Endothelial cell of umbilical vein (primary cell): ENCODE data around the gene KAZALD1. TPM values are rescaled to one million over a fixed set of nuclear protein-coding genes. Genes with fewer than 3 reads are reported as not detected.

Source experiments
- BruUV-seq: library from RNA; stranded (reverse); fragments of 400-500 nt; replicated peaks from 2 replicates; lab custom pipeline; 2021; lab: Mats Ljungman, UMichigan
- CTCF ChIA-PET: fragments of 300-600, 350-600 bp; sonication (Branson Sonifier 250); formaldehyde crosslinking; loops from one replicate; lab custom pipeline; 2021; ENCODE audit warnings: antibody characterized with exemption, inconsistent platforms; lab: Charles Lee
- POLR2A ChIA-PET: fragments of 300-600, 350-600 bp; sonication (Branson Sonifier 250); formaldehyde crosslinking; loops from one replicate; lab custom pipeline; 2021; ENCODE audit warnings: antibody characterized with exemption, inconsistent platforms; lab: Charles Lee
- DNase-seq: peaks from one replicate; pipeline ENCODE4 v3.0.0-alpha.2; 2011; ENCODE audit warnings: low read depth, low spot score
- FAIRE-seq: peaks from 2 replicates; lab custom pipeline; 2011; peaks lifted over from hg19 to GRCh38; lab: Jason Lieb, UNC
- H2AFZ ChIP-seq: 2 replicates; pipeline ENCODE4 v1.6.0; 2012; ENCODE audit warnings: low read depth, low read length, control low read depth, inconsistent platforms
- H3K27ac ChIP-seq: 2 replicates; pipeline ENCODE4 v1.5.1; 2011; ENCODE audit warnings: low read depth, mild to moderate bottlenecking, control low read depth, low read length, moderate library complexity; ENCODE audit not compliant: insufficient read depth
- H3K27me3 ChIP-seq, 2 experiments: 2 replicates each; pipeline versions ENCODE4 v1.6.0 to v1.6.1; 2011; ENCODE audit warnings: low read length in 2 of 2, mixed read lengths in 1 of 2; ENCODE audit not compliant: control insufficient read depth in 2 of 2, insufficient read depth in 2 of 2
- H3K36me3 ChIP-seq, 2 experiments: 2 replicates in 1 of 2; 3 replicates in 1 of 2; pipeline ENCODE4 v1.5.1; 2011; ENCODE audit warnings: low read length in 2 of 2, mild to moderate bottlenecking in 1 of 2, moderate library complexity in 1 of 2; ENCODE audit not compliant: control insufficient read depth in 2 of 2, insufficient read depth in 2 of 2; ENCODE audit errors: extremely low read depth in 1 of 2
- H3K4me1 ChIP-seq: 3 replicates; pipeline ENCODE4 v1.5.1; 2011; ENCODE audit warnings: mild to moderate bottlenecking, low read length; ENCODE audit not compliant: control insufficient read depth, insufficient read depth; ENCODE audit errors: extremely low read depth
- H3K4me2 ChIP-seq: 2 replicates; pipeline ENCODE4 v1.6.1; 2011; ENCODE audit warnings: low read length, control low read depth, mixed read lengths; ENCODE audit not compliant: insufficient read depth
- H3K4me3 ChIP-seq, 3 experiments: fragments of 200-600 bp in 1 of 3; sonication (generic), shearing (Covaris generic) in 1 of 3; replicated peaks in 1 of 3; 2 replicates each; pipeline ENCODE4 v1.5.1; 2011 to 2016; ENCODE audit warnings: control low read depth in 3 of 3, low read length in 3 of 3, mild to moderate bottlenecking in 2 of 3, inconsistent platforms in 1 of 3, low read depth in 1 of 3, moderate library complexity in 1 of 3; ENCODE audit not compliant: insufficient read depth in 1 of 3
- H3K79me2 ChIP-seq: 2 replicates; pipeline ENCODE4 v1.6.0; 2012; ENCODE audit warnings: low read length, inconsistent platforms; ENCODE audit not compliant: control insufficient read depth, insufficient read depth
- H3K9ac ChIP-seq: replicated peaks from 2 replicates; pipeline ENCODE3; 2011; ENCODE audit warnings: low read length, control low read depth; ENCODE audit not compliant: insufficient read depth; ENCODE audit errors: extremely low read depth
- H3K9me1 ChIP-seq: replicated peaks from 3 replicates; pipeline ENCODE4 v1.6.0; 2011; ENCODE audit warnings: mild to moderate bottlenecking, low read length; ENCODE audit not compliant: control insufficient read depth, insufficient read depth; ENCODE audit errors: extremely low read depth
- H3K9me3 ChIP-seq: replicated peaks from 2 replicates; pipeline ENCODE4 v1.5.1; 2012; ENCODE audit warnings: low read length, inconsistent platforms; ENCODE audit not compliant: control insufficient read depth, insufficient read depth
- H4K20me1 ChIP-seq: replicated peaks from 2 replicates; pipeline ENCODE3; 2011; ENCODE audit warnings: mild to moderate bottlenecking, low read length; ENCODE audit not compliant: control insufficient read depth, insufficient read depth; ENCODE audit errors: extremely low read depth
- EZH2 ChIP-seq: IDR thresholded peaks from 2 replicates; pipeline ENCODE4 v1.6.1; 2012; ENCODE audit warnings: borderline replicate concordance, low read depth, mild to moderate bottlenecking, moderate library complexity, low read length, inconsistent platforms; ENCODE audit not compliant: severe bottlenecking
- FOS ChIP-seq: IDR thresholded peaks from 2 replicates; pipeline ENCODE4 v1.6.1; 2011; ENCODE audit warnings: mild to moderate bottlenecking, low read length, moderate library complexity, borderline replicate concordance; ENCODE audit not compliant: insufficient read depth
- GATA2 ChIP-seq: IDR thresholded peaks from 2 replicates; pipeline ENCODE4 v1.7.0; 2011; ENCODE audit warnings: low read depth, mild to moderate bottlenecking, moderate library complexity, mixed read lengths, low read length; ENCODE audit not compliant: insufficient read length, insufficient read depth
- JUN ChIP-seq: IDR thresholded peaks from 2 replicates; pipeline ENCODE4 v1.6.1; 2011; ENCODE audit warnings: borderline replicate concordance, low read depth; ENCODE audit not compliant: insufficient read length, insufficient read depth
- MYC ChIP-seq: IDR thresholded peaks from one replicate; pipeline ENCODE4 v1.6.1; 2011; ENCODE audit warnings: mild to moderate bottlenecking, low read depth, low read length
- POLR2A ChIP-seq: IDR thresholded peaks from 2 replicates; pipeline ENCODE4 v1.6.1; 2012; ENCODE audit warnings: low read depth, mild to moderate bottlenecking, control low read depth, low read length
- POLR2AphosphoS5 ChIP-seq: IDR thresholded peaks from 2 replicates; pipeline ENCODE4 v1.6.1; 2012; ENCODE audit warnings: low read depth, mild to moderate bottlenecking, control low read depth, low read length, moderate library complexity; ENCODE audit not compliant: insufficient read depth
- dilution Hi-C: fragments of 300-500 bp; cut with MboI; formaldehyde crosslinking; loops from one replicate; pipeline ENCODE4 v1.15.0; 2019; ENCODE audit warnings: low sequenced_read_pairs; ENCODE audit not compliant: extremely low pct_ligation_motif_present
- intact Hi-C: fragments of 100-400 bp; cut with micrococcal nuclease; formaldehyde crosslinking; loops from one replicate; pipeline ENCODE4 v1.10.0; 2022
- polyA plus RNA-seq, 4 experiments: library from polyadenylated mRNA; depleted of rRNA in 3 of 4; stranded (reverse) in 3 of 4; unstranded in 1 of 4; fragments of >200 nt; gene quantifications; 2 replicates each; pipeline versions ENCODE4 v1.2.1 to v1.2.3, GENCODE V29; 2011 to 2012; ENCODE audit warnings: missing spikeins in 1 of 4
- total RNA-seq: library from RNA; stranded (reverse); gene quantifications from 2 replicates; pipeline ENCODE4 v1.2.3, GENCODE V29; 2021
- TF ChIP-seq, protein P1 (sequence below), 2 donors: IDR thresholded peaks; 1 replicate in 1 of 2; 2 replicates in 1 of 2; pipeline ENCODE4 v1.5.1; 2011; ENCODE audit warnings: low read length in 2 of 2, mild to moderate bottlenecking in 2 of 2, moderate library complexity in 2 of 2, control low read depth in 1 of 2, inconsistent platforms in 1 of 2, low read depth in 1 of 2; ENCODE audit not compliant: insufficient read depth in 1 of 2; ENCODE audit errors: extremely low read depth in 1 of 2
- TF ChIP-seq, protein P2 (sequence below): IDR thresholded peaks from 2 replicates; pipeline ENCODE4 v1.6.1; 2011; ENCODE audit not compliant: insufficient read depth, insufficient read length

KAZALD1 gene
- total and polyA plus RNA-seq, 2 donors (not counting 3 experiments of a cell fraction or from before 2014, with no cell fraction given): 3.0 to 3.3 TPM

DNA sequence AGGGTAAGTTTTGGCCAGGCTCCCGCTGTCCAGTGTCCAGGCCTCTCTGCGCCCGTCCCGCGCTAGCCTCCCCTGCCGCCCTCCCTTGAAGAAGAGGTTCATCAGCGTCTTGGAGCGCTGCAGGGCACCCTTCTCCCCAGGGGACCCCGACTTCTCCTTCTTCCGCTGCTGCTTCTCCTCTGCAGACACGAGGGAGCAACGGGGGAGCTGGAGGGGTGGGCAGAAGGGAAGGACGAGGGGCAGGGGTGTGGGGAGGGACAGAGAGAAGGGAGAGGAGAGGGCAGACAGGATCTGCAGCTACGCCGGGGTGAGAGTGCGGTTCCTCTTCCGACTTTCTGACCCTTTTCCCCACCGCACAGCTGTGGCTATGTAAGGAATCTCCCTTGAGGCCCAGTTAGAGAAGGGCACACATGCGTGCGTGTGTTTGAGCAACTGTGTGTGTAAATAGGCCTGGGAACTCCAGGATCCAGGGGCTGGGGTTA is 43.6 kb upstream of the KAZALD1 start:
- TF ChIP-seq JUN: no peak
- TF ChIP-seq, protein P1, sequence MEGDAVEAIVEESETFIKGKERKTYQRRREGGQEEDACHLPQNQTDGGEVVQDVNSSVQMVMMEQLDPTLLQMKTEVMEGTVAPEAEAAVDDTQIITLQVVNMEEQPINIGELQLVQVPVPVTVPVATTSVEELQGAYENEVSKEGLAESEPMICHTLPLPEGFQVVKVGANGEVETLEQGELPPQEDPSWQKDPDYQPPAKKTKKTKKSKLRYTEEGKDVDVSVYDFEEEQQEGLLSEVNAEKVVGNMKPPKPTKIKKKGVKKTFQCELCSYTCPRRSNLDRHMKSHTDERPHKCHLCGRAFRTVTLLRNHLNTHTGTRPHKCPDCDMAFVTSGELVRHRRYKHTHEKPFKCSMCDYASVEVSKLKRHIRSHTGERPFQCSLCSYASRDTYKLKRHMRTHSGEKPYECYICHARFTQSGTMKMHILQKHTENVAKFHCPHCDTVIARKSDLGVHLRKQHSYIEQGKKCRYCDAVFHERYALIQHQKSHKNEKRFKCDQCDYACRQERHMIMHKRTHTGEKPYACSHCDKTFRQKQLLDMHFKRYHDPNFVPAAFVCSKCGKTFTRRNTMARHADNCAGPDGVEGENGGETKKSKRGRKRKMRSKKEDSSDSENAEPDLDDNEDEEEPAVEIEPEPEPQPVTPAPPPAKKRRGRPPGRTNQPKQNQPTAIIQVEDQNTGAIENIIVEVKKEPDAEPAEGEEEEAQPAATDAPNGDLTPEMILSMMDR (IDR thresholded peaks at IDR 0.05; ENCODE audit: extremely low read depth in 1 of 2, insufficient read depth in 1 of 2, low read depth in 1 of 2, low read length in 2 of 2): no peak
- TF ChIP-seq, protein P2, sequence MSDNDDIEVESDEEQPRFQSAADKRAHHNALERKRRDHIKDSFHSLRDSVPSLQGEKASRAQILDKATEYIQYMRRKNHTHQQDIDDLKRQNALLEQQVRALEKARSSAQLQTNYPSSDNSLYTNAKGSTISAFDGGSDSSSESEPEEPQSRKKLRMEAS: no peak
- no peak for TF ChIP-seq POLR2A
- no peak for TF ChIP-seq MYC
- TF ChIP-seq FOS: no peak
- TF ChIP-seq GATA2: no peak
- TF ChIP-seq POLR2AphosphoS5: no peak
- no peak for TF ChIP-seq EZH2
- Histone ChIP-seq H2AFZ (no peak overlapping the region), H3K4me3 (no peak overlapping the region), H4K20me1 (no peaks in the 10 kb centered on the region), H3K9me3 (no peaks in the 10 kb centered on the region), H3K4me1 (peaks cover 5% of the 10 kb centered on the region), H3K9ac (no peak overlapping the region), H3K4me2 (no peak overlapping the region), H3K27ac (no peak overlapping the region), H3K9me1 (no peaks in the 10 kb centered on the region), H3K27me3 (no peaks in the 10 kb centered on the region), H3K36me3 (no peaks in the 10 kb centered on the region), H3K79me2 (no peaks in the 10 kb centered on the region)
- BruUV-seq: no TSS peak
- DNase-seq: no peak
- POLR2A ChIA-PET: interaction anchor here (0.7 kb wide), 1 partner anchor 18 kb away, joined by 3 read pairs; no protein-coding TSS in a partner anchor
- intact Hi-C loops (loop anchor here (2.0 to 10.0 kb wide), 2 partner anchors 15 to 103 kb away; partner anchors contain the start of gene SLF2), dilution Hi-C loops (no loop called here)
- CTCF ChIA-PET: interaction anchor here (1.1 to 7.3 kb wide), 13 partner anchors 12 to 124 kb away, joined by 4 to 254 read pairs (median 14); partner anchors contain the start of genes KAZALD1, LZTS2, PDZD7 and SEMA4G
- FAIRE-seq: no peak
